H7 (cell line): ENCODE results near the gene ASTL. TPM values are rescaled to one million over a fixed set of nuclear protein-coding genes. Genes with fewer than 3 reads are reported as not detected.

Experiments used
- DNase-seq: peaks from one replicate; pipeline ENCODE4 v3.0.0; 2012
- H3K27me3 ChIP-seq: 2 replicates; pipeline ENCODE4 v1.6.0; 2011; ENCODE audit warnings: mild to moderate bottlenecking, low read length; ENCODE audit not compliant: control insufficient read depth, insufficient read depth
- H3K36me3 ChIP-seq: replicated peaks from 2 replicates; pipeline ENCODE4 v1.5.1; 2011; ENCODE audit warnings: low read length; ENCODE audit not compliant: control insufficient read depth, insufficient read depth
- H3K4me3 ChIP-seq: 2 replicates; pipeline ENCODE4 v1.5.1; 2011; ENCODE audit warnings: low read depth, mild to moderate bottlenecking, control low read depth, low read length, moderate library complexity; ENCODE audit not compliant: insufficient read depth
- total RNA-seq: library from RNA; depleted of rRNA; stranded (reverse); fragments of >200 nt; shearing (Covaris generic); gene quantifications from 2 replicates; pipeline ENCODE4 v1.2.3, GENCODE V29; 2014

The ASTL gene
- total RNA-seq, 1 experiment from 2014 or later: not detected

GRCh38 chr2:96110621-96111256 lies 27.6 kb downstream of the ASTL start:
- no peak for DNase-seq
- H3K27me3 ChIP-seq: peaks cover 11% of the 10 kb centered on the region
- H3K36me3 ChIP-seq: no peaks in the 10 kb centered on the region
- no peak overlapping the region for H3K4me3 ChIP-seq

- H3K4me3 ChIP-seq: no peak overlapping the region
- H3K36me3 ChIP-seq: no peaks in the 10 kb centered on the region
- DNase-seq: no peak
- H3K27me3 ChIP-seq: peaks cover 5% of the 10 kb centered on the region
Measured at GRCh38 chr2:96109931-96110511, 28.3 kb downstream of the ASTL start.

GRCh38 chr2:96109361-96109680 lies 29.0 kb downstream of the ASTL start:
- Histone ChIP-seq H3K27me3 (peaks cover 1% of the 10 kb centered on the region), H3K4me3 (no peak overlapping the region), H3K36me3 (no peaks in the 10 kb centered on the region)
- DNase-seq: no peak

- H3K4me3 ChIP-seq: no peak overlapping the region
- H3K36me3 ChIP-seq: no peaks in the 10 kb centered on the region
- H3K27me3 ChIP-seq: no peaks in the 10 kb centered on the region; the same call in 1 of the 2 replicates
- peak; percentile 88 for DNase-seq
Measured at GRCh38 chr2:96108541-96109360, 29.6 kb downstream of the ASTL start.

GRCh38 chr2:96108151-96108540 lies 30.2 kb downstream of the ASTL start:
- DNase-seq: peak; percentile 85
- H3K4me3 ChIP-seq: no peak overlapping the region
- H3K27me3 ChIP-seq: no peaks in the 10 kb centered on the region; the same call in 1 of the 2 replicates
- no peaks in the 10 kb centered on the region for H3K36me3 ChIP-seq

- Histone ChIP-seq H3K27me3 (no peaks in the 10 kb centered on the region; the same call in 1 of the 2 replicates), H3K36me3 (no peaks in the 10 kb centered on the region), H3K4me3 (no peak overlapping the region)
- DNase-seq: no peak
Measured at GRCh38 chr2:96107708-96108065, 30.6 kb downstream of the ASTL start.

GRCh38 chr2:96106991-96107707 lies 31.2 kb downstream of the ASTL start:
- no peak for DNase-seq

GRCh38 chr2:96105994-96106715 lies 32.1 kb downstream of the ASTL start:
- Histone ChIP-seq H3K27me3 (no peaks in the 10 kb centered on the region; the same call in 1 of the 2 replicates), H3K4me3 (no peak overlapping the region), H3K36me3 (no peaks in the 10 kb centered on the region)
- DNase-seq: no peak

More at GRCh38 chr2:96106991-96107707, 31.2 kb downstream of the ASTL start:
- no peak overlapping the region for H3K4me3 ChIP-seq
- no peaks in the 10 kb centered on the region for H3K36me3 ChIP-seq
- H3K27me3 ChIP-seq: no peaks in the 10 kb centered on the region; the same call in 1 of the 2 replicates

GRCh38 chr2:96105152-96105915 lies 33.0 kb downstream of the ASTL start:
- no peaks in the 10 kb centered on the region for H3K27me3 ChIP-seq
- H3K4me3 ChIP-seq: no peak overlapping the region
- no peak for DNase-seq
- no peaks in the 10 kb centered on the region for H3K36me3 ChIP-seq

GRCh38 chr2:96104487-96104861 lies 33.8 kb downstream of the ASTL start:
- Histone ChIP-seq H3K27me3 (no peaks in the 10 kb centered on the region), H3K36me3 (no peaks in the 10 kb centered on the region), H3K4me3 (no peak overlapping the region)
- peak; percentile 43 for DNase-seq

GRCh38 chr2:96103761-96104486 lies 34.4 kb downstream of the ASTL start:
- no peaks in the 10 kb centered on the region for H3K27me3 ChIP-seq
- H3K4me3 ChIP-seq: no peak overlapping the region
- peak; percentile 34 for DNase-seq
- H3K36me3 ChIP-seq: no peaks in the 10 kb centered on the region

GRCh38 chr2:96103187-96103601 lies 35.1 kb downstream of the ASTL start:
- Histone ChIP-seq H3K27me3 (no peaks in the 10 kb centered on the region), H3K36me3 (no peaks in the 10 kb centered on the region), H3K4me3 (no peak overlapping the region)
- peak; percentile 48 for DNase-seq

GRCh38 chr2:96102596-96103186 lies 35.6 kb downstream of the ASTL start:
- Histone ChIP-seq H3K27me3 (no peaks in the 10 kb centered on the region), H3K36me3 (no peaks in the 10 kb centered on the region), H3K4me3 (no peak overlapping the region)
- DNase-seq: peak; percentile 43
